GM06990 (cell line): ENCODE measurements around the gene GLIS2.

Experiments used
- DNase-seq: peaks from one replicate; pipeline ENCODE4 v3.0.0-alpha.2; 2011; ENCODE audit not compliant: insufficient read length; ENCODE audit errors: extremely low read depth
- H3K27me3 ChIP-seq: replicated peaks from 2 replicates; pipeline ENCODE4 v1.6.0; 2011; ENCODE audit warnings: low read length; ENCODE audit not compliant: control insufficient read depth, insufficient read depth
- H3K36me3 ChIP-seq: 2 replicates; pipeline ENCODE4 v1.5.1; 2011; ENCODE audit warnings: low read length; ENCODE audit not compliant: control insufficient read depth, insufficient read depth
- H3K4me3 ChIP-seq: replicated peaks from 2 replicates; pipeline ENCODE4 v1.5.1; 2011; ENCODE audit warnings: low read depth, mild to moderate bottlenecking, control low read depth, low read length
- CTCF ChIP-seq: IDR thresholded peaks from 2 replicates; pipeline ENCODE4 v1.5.1; 2011; ENCODE audit warnings: low read length, control low read depth, mild to moderate bottlenecking, inconsistent platforms; ENCODE audit not compliant: insufficient read depth, poor library complexity, severe bottlenecking

GLIS2 gene

GRCh38 chr16:4321286-4322120, 5.6 kb downstream of the GLIS2 start:
- no peaks in the 10 kb centered on the region for H3K27me3 ChIP-seq
- no peaks in the 10 kb centered on the region for H3K36me3 ChIP-seq
- no peak for DNase-seq
- H3K4me3 ChIP-seq = no peak overlapping the region
- TF ChIP-seq CTCF = no peak

GRCh38 chr16:4322121-4323052, 6.5 kb downstream of the GLIS2 start:
- no peak for DNase-seq
- Histone ChIP-seq H3K36me3 (no peaks in the 10 kb centered on the region), H3K27me3 (no peaks in the 10 kb centered on the region), H3K4me3 (no peak overlapping the region)
- TF ChIP-seq CTCF = no peak

- no peaks in the 10 kb centered on the region for H3K27me3 ChIP-seq
- no peak for TF ChIP-seq CTCF
- no peak overlapping the region for H3K4me3 ChIP-seq
- DNase-seq = no peak
- H3K36me3 ChIP-seq = no peaks in the 10 kb centered on the region
These were observed 7.4 kb downstream of the GLIS2 start for GRCh38 chr16:4323071-4323844.

GRCh38 chr16:4323845-4324488, 8.1 kb downstream of the GLIS2 start:
- Histone ChIP-seq H3K36me3 (no peaks in the 10 kb centered on the region), H3K27me3 (no peaks in the 10 kb centered on the region), H3K4me3 (no peak overlapping the region)
- DNase-seq = no peak
- TF ChIP-seq CTCF = no peak
